ENCODE results near the gene MAP3K5. TPM values are rescaled to one million over a fixed set of nuclear protein-coding genes. Genes with fewer than 3 reads are reported as not detected.

Gene MAP3K5
- total and polyA plus RNA-seq, 2 donors (not counting 1 experiment from before 2014, with no cell fraction given), result 10.9 to 62.6 TPM

DNA sequence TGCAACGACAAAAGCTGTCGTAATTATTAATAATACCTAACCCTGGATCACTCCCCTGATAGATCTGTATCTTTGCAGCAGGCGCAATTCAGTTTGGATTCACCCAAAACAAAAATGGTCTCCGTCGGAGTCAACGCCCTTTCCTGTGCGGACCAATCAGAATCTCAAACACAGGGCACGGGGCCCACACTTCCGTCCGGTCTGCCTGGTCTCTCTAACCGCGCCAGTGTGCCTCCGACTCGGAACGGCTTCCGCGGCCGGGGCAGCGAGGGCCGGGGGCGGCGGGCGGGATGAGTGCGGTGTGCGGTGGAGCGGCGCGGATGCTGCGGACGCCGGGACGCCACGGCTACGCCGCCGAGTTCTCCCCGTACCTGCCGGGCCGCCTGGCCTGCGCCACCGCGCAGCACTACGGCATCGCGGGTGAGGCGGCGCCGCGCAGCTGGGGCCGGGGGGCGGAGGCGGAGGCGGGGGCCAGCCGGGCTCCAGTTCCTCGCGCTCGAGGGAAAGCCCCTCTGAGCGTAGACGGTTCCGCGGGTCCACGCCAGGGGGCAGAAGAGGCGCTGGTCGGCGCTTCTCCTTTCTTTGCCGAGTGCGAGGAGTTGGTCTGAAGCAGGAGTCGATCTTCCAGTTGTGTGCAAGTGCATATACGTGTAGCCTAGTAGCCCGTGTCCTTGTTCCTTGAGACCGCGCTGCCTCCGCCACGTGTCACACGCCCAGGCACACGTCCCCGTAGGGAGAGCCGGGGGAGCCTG lies 30.3 kb upstream of the MAP3K5 start, which contains the start of gene PEX7:
TSS of gene PEX7 (plus strand) at position 217 of the 752 bp plus-strand sequence. CDS start at position 291, 74 bp downstream.
- Histone ChIP-seq H3K79me2 (ENCODE audit: control insufficient read depth, insufficient read depth, low read length) (no peaks in the 10 kb centered on the region), H3K9ac (ENCODE audit: insufficient read depth, low read length) (peak within 1 kb of the TSS; percentile 95), H3K27ac (ENCODE audit: insufficient read depth, low read length) (peak within 1 kb of the TSS; percentile 82), H3K36me3 (ENCODE audit: control insufficient read depth, insufficient read depth, low read length) (no peaks in the 10 kb centered on the region), H3K4me2 (ENCODE audit: extremely low read depth, insufficient read depth, low read length) (peak within 1 kb of the TSS; percentile 94), H4K20me1 (ENCODE audit: control insufficient read depth, extremely low read depth, insufficient read depth, low read length) (no peaks in the 10 kb centered on the region), H3K9me3 (ENCODE audit: control insufficient read depth, insufficient read depth, low read depth, low read length) (no peaks in the 10 kb centered on the region), H3K27me3 (ENCODE audit: control insufficient read depth, insufficient read depth, low read length) (no peaks in the 10 kb centered on the region), H3K4me1 (ENCODE audit: control insufficient read depth, extremely low read depth, insufficient read depth, low read length) (no peaks in the 10 kb centered on the region), H3K4me3 (replicated peaks in 1 of 4; ENCODE audit: control extremely low read depth in 1 of 4, insufficient read depth in 1 of 4, low read depth in 3 of 4, low read length in 4 of 4) (peak within 1 kb of the TSS; percentile 55 to 94 (median 76)), H2AFZ (ENCODE audit: low read length) (peak within 1 kb of the TSS; percentile 96)
- peak; percentile 91 to 94 for DNase-seq (ENCODE audit: low read depth in 2 of 2)
- TF ChIP-seq, protein P1, sequence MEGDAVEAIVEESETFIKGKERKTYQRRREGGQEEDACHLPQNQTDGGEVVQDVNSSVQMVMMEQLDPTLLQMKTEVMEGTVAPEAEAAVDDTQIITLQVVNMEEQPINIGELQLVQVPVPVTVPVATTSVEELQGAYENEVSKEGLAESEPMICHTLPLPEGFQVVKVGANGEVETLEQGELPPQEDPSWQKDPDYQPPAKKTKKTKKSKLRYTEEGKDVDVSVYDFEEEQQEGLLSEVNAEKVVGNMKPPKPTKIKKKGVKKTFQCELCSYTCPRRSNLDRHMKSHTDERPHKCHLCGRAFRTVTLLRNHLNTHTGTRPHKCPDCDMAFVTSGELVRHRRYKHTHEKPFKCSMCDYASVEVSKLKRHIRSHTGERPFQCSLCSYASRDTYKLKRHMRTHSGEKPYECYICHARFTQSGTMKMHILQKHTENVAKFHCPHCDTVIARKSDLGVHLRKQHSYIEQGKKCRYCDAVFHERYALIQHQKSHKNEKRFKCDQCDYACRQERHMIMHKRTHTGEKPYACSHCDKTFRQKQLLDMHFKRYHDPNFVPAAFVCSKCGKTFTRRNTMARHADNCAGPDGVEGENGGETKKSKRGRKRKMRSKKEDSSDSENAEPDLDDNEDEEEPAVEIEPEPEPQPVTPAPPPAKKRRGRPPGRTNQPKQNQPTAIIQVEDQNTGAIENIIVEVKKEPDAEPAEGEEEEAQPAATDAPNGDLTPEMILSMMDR (conservative IDR thresholded peaks at IDR 0.05 in 1 of 2, IDR thresholded peaks at IDR 0.05 in 1 of 2; ENCODE audit: low read depth in 1 of 2, low read length in 2 of 2), result peak; percentile 55 to 62
- TF ChIP-seq EZH2 (IDR thresholded peaks at IDR 0.05; ENCODE audit: low read length, missing control alignments), result no peak

DNA sequence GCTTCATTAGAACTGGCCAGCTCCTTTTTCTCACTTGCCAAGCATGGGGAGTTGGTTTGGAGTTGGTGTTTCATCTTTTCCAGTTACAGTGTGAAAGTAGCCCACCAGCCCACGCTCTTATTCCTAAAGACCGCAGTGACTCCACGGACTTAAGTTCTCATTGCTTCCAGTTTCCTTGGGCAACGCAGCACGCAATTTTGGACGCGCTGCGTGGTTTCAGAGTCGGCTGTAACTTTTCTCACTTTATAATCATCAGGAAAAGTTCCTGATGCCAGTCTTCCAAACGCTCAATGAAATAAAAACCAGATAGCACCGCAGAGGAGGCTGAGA lies 29.7 kb upstream of the MAP3K5 start:
- Histone ChIP-seq H3K4me3 (replicated peaks in 1 of 4; ENCODE audit: control extremely low read depth in 1 of 4, insufficient read depth in 1 of 4, low read depth in 3 of 4, low read length in 4 of 4) (peak overlapping the region; percentile 55 to 94 (median 76)), H4K20me1 (ENCODE audit: control insufficient read depth, extremely low read depth, insufficient read depth, low read length) (no peaks in the 10 kb centered on the region), H3K27ac (ENCODE audit: insufficient read depth, low read length) (peak overlapping the region; percentile 82), H3K4me1 (ENCODE audit: control insufficient read depth, extremely low read depth, insufficient read depth, low read length) (no peaks in the 10 kb centered on the region), H2AFZ (ENCODE audit: low read length) (peak overlapping the region; percentile 91), H3K36me3 (ENCODE audit: control insufficient read depth, insufficient read depth, low read length) (no peaks in the 10 kb centered on the region), H3K27me3 (ENCODE audit: control insufficient read depth, insufficient read depth, low read length) (no peaks in the 10 kb centered on the region), H3K9ac (ENCODE audit: insufficient read depth, low read length) (peak overlapping the region; percentile 95), H3K4me2 (ENCODE audit: extremely low read depth, insufficient read depth, low read length) (peak overlapping the region; percentile 74), H3K79me2 (ENCODE audit: control insufficient read depth, insufficient read depth, low read length) (no peaks in the 10 kb centered on the region), H3K9me3 (ENCODE audit: control insufficient read depth, insufficient read depth, low read depth, low read length) (no peaks in the 10 kb centered on the region)
- no peak for TF ChIP-seq EZH2 (IDR thresholded peaks at IDR 0.05; ENCODE audit: low read length, missing control alignments)
- TF ChIP-seq, protein P1 (conservative IDR thresholded peaks at IDR 0.05 in 1 of 2, IDR thresholded peaks at IDR 0.05 in 1 of 2; ENCODE audit: low read depth in 1 of 2, low read length in 2 of 2), result no peak
- DNase-seq (ENCODE audit: low read depth in 2 of 2), result peak in 1 of 2 donors; percentile 80

DNA sequence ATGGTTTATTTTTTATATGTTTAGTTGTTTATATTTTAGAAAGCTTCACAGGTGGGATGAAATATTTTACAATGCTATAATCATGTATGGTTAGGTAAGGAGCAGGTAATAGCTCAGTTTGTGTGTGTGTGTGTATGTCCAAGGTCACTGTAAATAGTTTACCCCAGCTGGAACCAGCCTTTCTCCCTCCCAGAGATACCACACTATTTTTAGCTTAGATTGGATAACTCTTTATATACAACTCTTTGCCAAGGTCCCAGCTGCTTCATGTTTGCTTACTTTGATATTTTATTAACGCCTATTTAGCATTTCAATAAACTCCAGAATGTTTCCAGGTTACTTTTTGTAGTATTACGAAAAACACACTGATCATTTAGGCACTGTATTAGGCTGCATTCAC lies 28.3 kb upstream of the MAP3K5 start:
- Histone ChIP-seq H3K4me1 (ENCODE audit: control insufficient read depth, extremely low read depth, insufficient read depth, low read length) (no peaks in the 10 kb centered on the region), H2AFZ (ENCODE audit: low read length) (no peak overlapping the region), H3K27me3 (ENCODE audit: control insufficient read depth, insufficient read depth, low read length) (no peaks in the 10 kb centered on the region), H3K27ac (ENCODE audit: insufficient read depth, low read length) (no peak overlapping the region), H3K79me2 (ENCODE audit: control insufficient read depth, insufficient read depth, low read length) (no peaks in the 10 kb centered on the region), H3K9me3 (ENCODE audit: control insufficient read depth, insufficient read depth, low read depth, low read length) (no peaks in the 10 kb centered on the region), H3K36me3 (ENCODE audit: control insufficient read depth, insufficient read depth, low read length) (no peaks in the 10 kb centered on the region), H3K9ac (ENCODE audit: insufficient read depth, low read length) (no peak overlapping the region), H3K4me2 (ENCODE audit: extremely low read depth, insufficient read depth, low read length) (no peak overlapping the region), H4K20me1 (ENCODE audit: control insufficient read depth, extremely low read depth, insufficient read depth, low read length) (no peaks in the 10 kb centered on the region), H3K4me3 (replicated peaks in 1 of 4; ENCODE audit: control extremely low read depth in 1 of 4, insufficient read depth in 1 of 4, low read depth in 3 of 4, low read length in 4 of 4) (no peak overlapping the region)
- no peak for DNase-seq (ENCODE audit: low read depth in 2 of 2)
- TF ChIP-seq, protein P1 (conservative IDR thresholded peaks at IDR 0.05 in 1 of 2, IDR thresholded peaks at IDR 0.05 in 1 of 2; ENCODE audit: low read depth in 1 of 2, low read length in 2 of 2), result no peak
- no peak for TF ChIP-seq EZH2 (IDR thresholded peaks at IDR 0.05; ENCODE audit: low read length, missing control alignments)
